ENCODE measurements around the gene DCN. TPM values are rescaled to one million over a fixed set of nuclear protein-coding genes. Genes with fewer than 3 reads are reported as not detected.

DCN gene
- total RNA-seq, 1 donor from 2014 or later, result not detected

DNA sequence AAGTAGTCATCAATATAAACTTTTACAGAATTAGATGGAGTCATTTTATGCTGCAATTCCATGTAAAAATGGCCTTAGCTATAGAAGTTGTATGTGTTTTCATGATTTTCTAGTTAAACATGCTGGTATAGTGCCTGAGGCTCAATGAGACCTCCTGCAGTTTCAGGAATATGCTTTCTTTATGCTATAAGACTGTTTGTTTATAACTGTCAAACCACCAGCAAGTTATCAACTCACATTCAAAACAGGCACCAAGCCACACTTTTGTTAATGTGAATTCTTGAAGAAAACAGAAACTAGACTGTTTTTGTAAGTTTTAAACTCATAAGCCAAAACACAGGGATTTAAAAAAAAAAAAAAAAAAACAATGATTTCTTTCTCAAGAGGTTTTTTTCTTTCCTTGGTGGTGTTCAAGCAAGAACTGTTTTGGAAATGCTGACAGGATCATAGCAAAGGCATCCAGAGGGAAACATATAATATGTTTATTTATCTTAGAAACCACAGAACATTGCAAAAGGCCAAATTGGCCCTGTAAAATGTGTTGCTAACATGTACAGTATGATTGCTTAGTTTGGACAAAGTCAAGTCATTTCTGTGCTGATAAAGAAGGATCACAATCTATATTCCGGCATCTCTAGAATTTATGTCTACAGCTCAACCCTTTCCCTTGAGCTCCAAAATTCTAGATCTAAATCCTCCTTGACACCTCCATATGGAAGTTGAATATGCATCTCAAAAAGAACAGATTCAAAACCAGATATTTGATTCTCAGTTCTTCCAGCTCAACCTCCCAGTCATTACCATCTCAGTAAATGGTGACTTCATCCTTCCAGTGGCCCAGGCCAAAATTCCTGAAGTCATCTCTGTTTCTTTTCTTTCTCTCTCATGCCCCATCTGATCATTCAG, 42.3 kb downstream of the DCN start:
- intact Hi-C loops (cut with micrococcal nuclease), result no loop called here

DNA sequence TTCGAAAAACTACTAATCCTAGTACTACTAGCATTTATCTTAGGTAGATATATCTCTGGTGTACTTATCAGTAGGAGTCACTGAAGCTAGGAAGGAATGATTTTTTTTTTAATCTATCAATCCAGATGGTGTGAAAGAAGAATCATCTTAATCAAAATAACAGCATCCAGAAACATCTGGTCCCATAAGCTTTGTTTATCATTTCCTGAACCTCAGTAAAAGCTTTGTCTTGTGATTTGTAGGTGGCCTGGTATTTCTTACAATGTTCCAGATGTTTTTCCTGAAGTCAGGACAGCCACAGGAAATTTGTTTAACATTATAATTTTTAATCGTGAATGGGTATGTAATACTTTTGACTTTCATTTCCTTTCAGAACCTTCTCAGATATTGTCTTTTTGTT, 43.3 kb downstream of the DCN start:
- intact Hi-C loops (cut with micrococcal nuclease), result no loop called here

DNA sequence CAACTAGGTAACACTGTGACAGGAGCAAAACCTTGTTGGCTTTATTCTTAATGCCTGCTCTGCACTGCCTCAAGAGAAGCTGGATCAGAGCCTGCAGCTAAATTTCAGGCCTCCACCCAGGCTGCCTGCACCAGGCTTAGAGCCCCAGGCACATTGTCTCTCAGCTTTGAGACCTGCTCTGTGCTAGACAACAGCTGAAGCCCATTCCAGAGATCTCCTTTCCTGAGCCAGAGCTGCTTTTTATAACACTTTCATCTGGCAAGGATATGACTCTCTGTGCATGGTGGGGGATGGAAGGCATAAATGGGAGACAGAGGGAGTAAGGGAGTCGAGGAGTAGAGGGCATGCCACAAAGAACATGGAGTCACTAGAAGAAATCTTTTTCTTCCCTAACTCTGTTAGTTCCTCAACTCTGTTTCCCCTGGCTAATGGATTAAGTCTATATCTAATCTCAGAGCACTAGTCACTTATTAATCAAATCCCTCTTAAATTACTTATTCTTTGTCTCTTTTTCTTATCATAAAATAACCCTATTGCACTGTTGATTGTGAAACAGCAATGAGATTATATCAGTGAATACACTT, 44.2 kb downstream of the DCN start:
- intact Hi-C loops (cut with micrococcal nuclease), result no loop called here

DNA sequence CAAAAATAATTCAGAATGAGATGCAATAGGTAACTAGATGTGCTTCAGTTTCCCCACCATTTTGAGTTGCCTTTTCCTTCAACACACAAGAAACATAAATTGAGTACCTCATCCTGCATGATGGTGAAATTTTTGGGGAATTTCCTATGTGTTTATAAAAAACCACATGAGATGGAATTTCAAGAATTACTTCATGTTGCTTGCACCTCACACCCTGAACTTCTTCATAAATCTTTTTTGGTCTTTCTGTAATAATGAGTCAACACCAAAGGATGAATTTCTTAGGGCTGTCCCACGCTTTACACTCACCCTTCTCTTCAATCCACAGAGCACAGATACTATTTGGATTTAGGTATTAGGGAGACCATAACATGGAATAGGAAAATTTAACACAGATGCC, 48.7 kb downstream of the DCN start:
- intact Hi-C loops (cut with micrococcal nuclease), result no loop called here

DNA sequence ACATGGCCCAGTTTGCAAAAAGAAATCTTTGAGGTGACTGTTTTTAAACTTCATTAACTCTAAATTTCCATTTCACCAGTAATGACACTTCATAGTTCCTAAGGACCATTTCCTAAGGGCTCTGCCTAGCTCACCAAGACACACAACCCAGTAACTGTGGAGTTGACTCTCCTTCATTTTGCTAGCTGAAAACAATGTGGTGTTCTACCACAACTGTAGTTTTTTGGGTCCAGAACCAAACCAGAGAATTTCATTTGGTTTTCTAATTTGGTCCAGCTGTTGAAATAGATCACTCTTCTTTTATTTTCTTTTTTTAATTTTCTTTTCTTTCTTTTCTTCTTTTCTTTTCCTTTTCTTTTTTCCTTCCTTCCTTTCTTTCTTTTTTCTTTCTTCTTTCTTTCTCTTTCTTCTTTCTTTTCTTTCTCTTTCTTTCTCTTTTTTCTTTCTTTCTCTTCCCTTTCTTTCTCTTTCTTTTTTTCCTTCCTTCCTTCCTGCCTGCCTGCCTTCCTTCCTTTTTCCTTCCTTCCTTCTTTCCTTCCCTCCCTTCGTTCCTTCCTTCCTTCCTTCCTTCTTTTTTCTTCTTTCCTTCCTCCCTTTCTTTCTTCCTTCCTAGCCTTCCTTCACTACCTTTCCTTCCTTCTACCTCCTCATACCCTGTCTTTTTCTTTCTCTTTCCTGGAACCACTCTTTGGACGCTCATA, 52.8 kb downstream of the DCN start:
- intact Hi-C loops (cut with micrococcal nuclease), result no loop called here

DNA sequence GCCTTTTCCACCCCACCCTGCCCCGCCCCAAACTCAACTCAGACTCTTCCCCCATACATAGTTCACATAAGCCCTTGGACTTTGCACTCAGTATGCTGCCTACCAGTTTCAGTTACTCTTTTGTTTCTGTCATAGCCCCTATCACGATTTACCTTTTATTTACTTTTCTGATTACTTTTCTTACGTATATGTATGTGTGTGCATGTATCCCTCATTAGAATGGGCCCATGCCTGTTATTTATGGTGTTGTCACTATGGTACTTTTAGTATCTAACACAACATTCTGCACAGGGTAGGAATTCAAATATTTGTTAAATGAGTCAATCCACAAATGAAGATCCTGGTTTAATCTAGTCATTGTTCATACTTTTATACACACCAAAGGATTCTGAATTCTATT, 54.9 kb downstream of the DCN start:
- intact Hi-C loops (cut with micrococcal nuclease), result no loop called here

DNA sequence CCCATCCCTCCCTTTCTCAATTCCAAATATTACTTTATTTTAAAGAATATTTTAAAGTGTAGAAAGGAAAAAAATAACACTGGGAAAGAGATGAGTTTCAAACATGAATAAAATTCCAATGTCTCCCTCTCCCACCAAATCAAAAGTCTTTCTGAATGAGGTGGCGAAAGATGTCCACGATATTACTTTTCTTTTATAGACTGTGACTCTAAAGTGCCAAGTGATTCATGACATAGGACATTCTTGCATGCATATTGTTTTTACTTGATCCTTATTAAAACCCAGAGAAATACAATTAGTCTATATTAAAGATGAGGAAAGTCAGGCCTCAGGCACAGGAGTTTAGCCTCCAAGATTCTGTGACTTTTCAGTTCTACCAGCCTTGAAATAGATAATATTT, 55.3 kb downstream of the DCN start:
- intact Hi-C loops (cut with micrococcal nuclease), result no loop called here

DNA sequence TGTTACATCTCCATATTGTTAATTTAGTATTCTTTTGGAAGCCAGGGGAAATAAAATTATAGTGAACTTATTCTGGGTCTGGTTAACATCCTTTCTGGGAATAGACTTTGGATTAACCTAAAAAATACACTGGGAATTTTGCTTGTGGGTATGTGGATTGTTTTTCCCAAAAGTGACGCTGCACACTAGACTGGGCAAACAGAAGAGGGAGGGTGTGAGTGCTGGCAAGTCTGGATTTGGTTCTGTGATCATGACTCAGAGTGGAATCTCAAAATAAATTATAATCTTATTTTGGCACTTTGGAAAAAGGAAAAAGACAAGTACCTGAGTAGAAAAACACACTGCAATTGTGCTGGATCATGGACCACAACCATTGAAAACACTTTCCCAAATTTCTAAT, 56.1 kb downstream of the DCN start:
- intact Hi-C loops (cut with micrococcal nuclease), result no loop called here

DNA sequence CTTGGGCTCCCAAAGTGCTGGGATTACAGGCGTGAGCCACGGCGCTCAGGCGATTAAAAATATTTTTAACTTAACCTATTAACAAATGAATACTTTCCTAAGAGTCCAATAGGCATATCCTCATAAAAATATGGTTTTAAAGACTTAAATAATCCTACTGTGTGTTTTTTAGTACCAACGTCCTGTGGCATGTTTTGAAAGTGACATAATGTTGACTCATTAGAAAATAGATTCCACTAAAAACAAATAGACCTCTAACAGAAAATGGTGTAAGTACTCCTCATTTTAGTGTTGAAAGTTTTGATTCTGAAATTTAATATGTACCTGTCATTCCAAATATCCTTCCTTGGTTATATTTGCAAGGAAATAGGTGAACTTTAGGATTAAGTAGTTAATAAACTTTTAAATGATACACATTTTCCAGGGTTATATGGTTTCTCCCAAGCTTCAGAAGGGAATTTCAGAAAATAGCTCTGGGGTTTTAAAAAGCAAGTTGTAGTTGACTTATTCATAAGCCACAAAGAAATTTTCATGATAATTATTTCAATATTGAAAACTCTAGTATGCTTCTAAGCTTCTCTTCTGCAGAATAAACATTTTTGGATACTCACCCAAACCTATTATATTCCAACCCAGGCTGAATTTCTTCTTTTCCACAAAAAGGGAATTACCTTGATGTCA, 59.2 kb downstream of the DCN start:
- intact Hi-C loops (cut with micrococcal nuclease), result no loop called here

DNA sequence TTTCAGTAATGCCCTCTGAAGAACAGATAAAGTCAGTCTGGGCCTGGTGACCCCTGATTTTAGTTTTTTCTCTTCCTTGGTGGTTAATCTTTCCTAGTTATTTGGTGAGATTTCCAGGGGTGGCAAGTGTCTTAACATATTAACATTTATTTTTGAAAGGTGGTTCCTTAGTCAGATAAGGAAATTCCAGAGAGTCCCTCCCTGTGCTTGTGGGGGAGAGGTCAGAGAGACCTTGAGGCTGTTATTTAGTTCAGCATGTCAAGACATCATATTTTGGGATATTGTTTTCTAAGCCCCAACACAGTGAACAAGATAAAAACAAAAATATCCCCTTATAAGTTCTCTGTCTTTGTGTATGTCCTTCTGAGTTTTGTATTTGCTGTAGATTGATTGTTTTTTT, 61.8 kb downstream of the DCN start:
- intact Hi-C loops (cut with micrococcal nuclease), result no loop called here

DNA sequence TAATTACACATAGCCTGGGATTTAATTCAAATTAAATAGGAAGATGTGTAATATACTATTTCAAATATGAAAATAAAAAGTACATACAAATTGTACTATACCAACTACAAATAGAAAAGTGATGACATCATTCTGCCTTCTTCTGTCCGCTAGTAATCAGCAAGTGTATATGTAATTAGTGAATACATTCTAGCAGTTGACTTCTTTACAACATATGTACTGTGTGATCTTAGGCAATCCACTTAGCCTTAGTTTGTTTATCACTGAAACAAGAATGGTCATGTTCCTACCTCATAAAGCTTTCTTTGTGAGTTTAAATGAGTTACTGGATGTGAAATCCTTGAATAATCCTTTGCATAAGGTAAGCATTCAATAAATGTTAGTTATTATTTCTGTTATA, 63.5 kb downstream of the DCN start:
- intact Hi-C loops (cut with micrococcal nuclease), result no loop called here

DNA sequence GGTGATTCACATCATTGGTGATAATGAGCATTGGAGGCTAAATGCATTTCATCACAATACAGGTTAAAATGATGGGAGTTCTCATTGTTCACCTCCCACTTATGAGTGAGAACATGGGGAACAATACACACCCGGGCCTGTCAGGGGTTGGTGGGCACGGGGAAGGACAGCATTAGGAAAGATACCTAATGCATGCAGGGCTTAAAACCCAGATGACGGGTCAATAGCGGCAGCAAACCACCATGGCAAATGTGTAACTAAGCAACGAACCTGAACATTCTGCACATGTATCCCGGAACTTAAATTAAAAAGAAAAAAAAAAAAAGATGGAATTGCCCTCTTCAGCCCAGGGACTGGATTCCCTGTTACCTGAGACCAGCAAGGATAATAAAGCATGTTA, 69.0 kb downstream of the DCN start:
- intact Hi-C loops (cut with micrococcal nuclease), result no loop called here

DNA sequence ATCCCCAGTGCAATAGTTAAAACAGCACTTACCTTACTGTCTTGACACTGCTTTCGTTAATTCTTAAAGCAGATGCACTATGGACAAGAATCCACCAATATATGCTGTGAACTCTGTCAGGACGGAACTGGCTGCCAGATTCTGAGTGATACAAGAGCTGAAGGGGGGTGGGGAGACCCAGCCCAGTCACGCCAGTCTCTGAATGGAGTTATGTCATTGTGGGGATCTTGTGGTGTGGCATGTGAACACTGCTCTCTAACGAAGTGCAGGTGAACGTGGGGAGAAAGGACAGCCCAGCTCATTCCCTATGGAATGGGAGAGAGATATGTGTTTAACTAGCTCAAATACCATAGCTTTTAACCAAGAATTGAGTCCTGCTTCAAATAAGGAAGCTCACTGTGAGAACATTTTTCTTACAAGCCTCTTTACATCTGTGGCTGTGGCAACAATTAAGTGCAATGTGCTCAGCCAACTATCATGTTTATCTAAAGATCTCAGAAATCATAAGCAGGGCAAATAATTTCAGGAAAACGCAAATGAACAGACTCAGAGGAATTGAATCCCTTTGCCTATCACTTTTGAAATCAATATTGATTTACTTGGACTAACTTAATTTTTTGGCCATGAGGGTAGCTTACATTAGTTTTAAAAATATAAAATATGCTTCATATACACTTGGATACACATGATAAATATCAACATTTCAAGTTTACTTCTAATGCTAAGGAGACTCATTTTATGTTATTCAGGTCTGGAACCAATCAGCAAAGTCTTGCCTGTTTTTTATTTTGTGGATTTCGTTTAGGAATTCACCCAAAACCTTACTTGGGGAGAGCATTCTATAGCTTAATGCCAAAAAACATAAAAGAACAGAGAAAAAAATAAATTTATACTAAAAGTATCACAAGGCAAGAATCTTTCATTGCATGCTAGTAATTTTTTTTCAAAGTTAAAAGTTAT, 71.0 kb downstream of the DCN start, which contains the start of gene LUM:
Gene LUM, minus strand, starts transcription at position 129 of the 960 bp plus-strand sequence. CDS start 2,515 bp downstream, outside the sequence.
- intact Hi-C loops (cut with micrococcal nuclease), result no loop called here

DNA sequence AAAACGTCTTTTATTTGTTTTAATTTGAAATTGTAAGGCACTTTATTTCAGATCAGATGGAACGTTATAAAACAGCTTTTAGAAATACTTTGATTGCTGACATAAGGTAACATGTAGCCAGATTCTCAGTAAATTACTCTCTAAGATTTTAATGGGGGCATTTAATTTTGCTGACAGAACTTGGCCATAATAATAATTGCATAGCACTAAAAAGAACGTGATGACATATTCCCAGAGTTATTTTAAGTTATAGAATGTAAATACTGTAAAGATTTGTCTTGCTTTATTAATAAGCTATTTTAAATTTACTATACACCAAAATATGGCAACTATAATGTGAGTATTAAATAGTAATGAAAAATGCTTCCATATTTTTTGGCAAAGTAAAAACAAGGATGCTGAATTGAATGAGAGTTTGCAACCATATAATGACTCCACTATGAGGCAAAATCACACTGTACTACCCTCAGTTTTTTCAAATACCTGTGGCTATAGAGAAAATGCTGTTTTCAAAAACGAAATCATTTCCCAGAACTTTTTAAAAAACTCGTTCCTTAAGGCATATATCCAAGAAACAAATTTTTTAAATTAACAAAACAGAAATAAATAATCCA, 72.2 kb downstream of the DCN start:
- intact Hi-C loops (cut with micrococcal nuclease), result no loop called here

DNA sequence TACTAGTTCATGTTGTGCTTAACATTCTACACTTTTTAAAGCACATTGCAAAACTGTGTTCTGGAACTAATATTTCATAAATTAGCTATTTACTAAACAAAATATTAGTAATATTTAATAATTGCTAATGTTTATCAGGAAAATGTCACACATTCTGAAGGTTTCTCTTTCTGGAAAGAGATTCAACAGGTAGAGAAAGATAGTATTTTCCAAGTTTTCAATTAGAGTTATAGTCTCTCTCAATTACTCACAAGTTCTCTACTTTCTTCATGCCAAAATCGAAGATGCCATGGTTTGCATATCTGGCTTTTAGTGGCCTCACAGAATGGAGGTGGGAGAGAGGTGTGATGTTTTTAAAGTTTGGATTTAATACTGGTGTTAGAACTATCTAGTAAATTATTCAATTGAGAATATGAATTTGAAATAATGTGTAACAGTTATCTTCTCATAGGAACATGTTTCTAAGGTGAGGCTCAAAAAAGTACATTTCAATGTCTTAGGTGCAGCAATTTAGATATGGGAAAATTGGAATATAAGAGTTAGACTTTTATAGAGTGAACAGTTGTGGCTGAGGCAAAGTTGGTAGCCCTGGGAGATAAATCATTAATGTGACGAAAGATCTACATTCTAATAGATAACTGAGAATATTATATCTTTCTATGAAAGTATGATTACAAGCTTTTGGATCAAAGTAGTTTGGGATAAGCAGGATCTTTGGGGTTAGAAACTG, 72.9 kb downstream of the DCN start:
- intact Hi-C loops (cut with micrococcal nuclease), result loop anchor here (1.0 kb wide), 1 partner anchor 131 kb away; no protein-coding TSS in a partner anchor

DNA sequence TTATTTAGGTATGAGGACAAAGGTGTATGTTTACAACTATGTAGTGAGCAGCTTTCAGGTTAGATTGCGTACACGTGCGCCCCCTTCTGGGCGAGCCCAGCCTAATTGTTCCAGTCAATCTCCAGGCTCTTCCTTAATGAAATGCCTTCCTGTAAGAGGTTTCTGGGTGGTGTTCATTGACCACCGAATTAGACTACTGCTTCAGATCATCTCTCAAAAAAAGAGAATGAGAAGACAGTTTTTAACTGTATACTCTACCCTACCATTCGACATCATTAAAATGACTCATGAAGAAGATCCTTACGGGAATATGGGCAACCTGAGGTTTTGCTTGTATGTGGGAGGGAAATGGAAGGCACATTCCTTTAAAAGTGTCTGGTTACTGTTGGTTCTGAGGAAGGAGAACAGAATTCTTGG, 73.5 kb downstream of the DCN start:
- intact Hi-C loops (cut with micrococcal nuclease), result loop anchor here (1.0 kb wide), 1 partner anchor 131 kb away; no protein-coding TSS in a partner anchor

DNA sequence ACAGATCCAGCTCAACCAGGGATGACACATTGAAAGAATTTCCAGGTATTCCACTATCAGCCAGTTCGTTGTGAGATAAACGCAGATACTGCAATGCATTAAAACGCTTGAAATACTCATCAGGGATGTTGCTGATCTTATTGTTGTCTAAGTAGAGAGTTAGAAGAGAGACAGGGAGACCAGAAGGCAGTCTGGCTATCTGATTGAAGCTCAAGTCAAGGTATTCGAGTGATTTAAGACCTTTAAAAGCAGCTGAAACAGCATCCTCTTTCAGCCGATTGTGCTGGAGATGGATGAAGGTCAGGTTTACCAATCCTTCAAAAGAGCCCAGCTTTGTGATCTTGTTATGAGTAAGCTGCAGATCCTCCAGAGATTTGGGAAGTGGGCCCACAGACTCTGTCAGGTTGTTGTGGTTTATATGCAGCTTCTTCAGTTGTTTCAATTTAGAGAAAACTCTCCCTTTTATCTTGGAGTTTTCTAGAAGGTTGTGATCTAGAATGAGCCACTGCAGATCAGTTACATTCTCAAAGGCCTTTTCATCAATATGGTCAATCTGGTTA, 74.3 kb downstream of the DCN start:
- intact Hi-C loops (cut with micrococcal nuclease), result no loop called here

DNA sequence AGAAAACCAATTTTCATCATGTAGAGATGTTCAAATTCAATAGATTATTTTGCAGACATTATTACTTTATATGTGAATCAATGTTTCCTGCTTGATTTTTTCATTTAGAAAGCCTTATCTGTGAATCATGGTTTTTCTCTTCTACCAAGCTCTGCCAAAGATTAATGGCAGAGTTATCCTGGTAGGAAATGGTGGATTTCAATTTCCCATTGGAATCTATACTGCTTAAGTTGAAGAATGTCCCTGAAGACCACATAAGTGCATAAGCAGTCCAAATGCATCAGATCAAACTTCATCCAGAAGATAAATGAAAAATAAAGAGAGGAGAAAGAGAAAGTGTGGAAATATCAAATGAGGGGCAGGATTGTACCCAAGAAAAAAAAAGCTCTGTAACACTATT, 76.3 kb downstream of the DCN start:
- intact Hi-C loops (cut with micrococcal nuclease), result no loop called here

DNA sequence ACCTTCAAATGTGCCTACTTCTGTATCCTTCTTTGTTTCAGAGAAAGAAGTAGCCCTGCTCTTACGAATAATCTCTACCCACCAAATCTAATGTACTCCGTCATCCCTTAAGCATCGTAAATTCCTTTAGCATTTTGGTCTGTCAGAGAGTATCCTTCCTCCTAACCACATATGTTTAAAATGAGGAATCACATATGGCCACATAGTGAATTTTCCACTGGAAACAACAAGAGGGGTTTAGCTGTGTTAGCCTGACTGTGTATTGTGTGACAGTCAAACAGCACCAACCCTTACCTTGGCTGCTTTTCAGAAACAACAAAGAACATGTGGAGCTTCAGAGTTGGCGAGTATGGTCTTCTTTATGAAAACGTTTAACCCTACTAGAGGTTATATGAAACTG, 76.8 kb downstream of the DCN start:
- intact Hi-C loops (cut with micrococcal nuclease), result no loop called here
